HepG2 (cell line): Measurements from ENCODE around the gene P2RX3. TPM values are rescaled to one million over a fixed set of nuclear protein-coding genes. Genes with fewer than 3 reads are reported as not detected.

ENCODE experiments used
- ATAC-seq: fragments of 200-7000 bp; cut with Tn5 transposase; 3 replicates; pipeline ENCODE4 v1.9.1; 2020; ENCODE audit warnings: mild to moderate bottlenecking, moderate library complexity
- BruUV-seq: library from RNA; stranded (reverse); fragments of 400-500 nt; replicated peaks from 2 replicates; lab custom pipeline; 2021; lab: Mats Ljungman, UMichigan
- CTCF ChIA-PET: fragments of 300-600 bp; formaldehyde crosslinking; extraction: SDS; loops from one replicate; lab custom pipeline; 2021; ENCODE audit warnings: low total read pairs, inconsistent platforms, low intra/inter-chr PET ratio; lab: Yijun Ruan, JAX
- POLR2A ChIA-PET: fragments of 350-600 bp; sonication (Branson Sonifier 250); formaldehyde crosslinking; loops from one replicate; lab custom pipeline; 2020; ENCODE audit warnings: antibody characterized with exemption, inconsistent platforms; lab: Yijun Ruan, JAX
- DNase-seq: peaks from one replicate; pipeline ENCODE4 v3.0.0-alpha.2; 2015; ENCODE audit warnings: low spot score
- FAIRE-seq: peaks from 3 replicates; lab custom pipeline; 2011; peaks lifted over from hg19 to GRCh38; lab: Jason Lieb, UNC
- H2AFZ ChIP-seq: one replicate; pipeline ENCODE4 v1.6.1; 2011; ENCODE audit warnings: low read length, inconsistent platforms
- H3K27ac ChIP-seq: fragments of 300-600 bp; 3 replicates; pipeline ENCODE4 v1.8.0; 2011; ENCODE audit warnings: mixed run types, mild to moderate bottlenecking, mixed read lengths, low read length, inconsistent platforms; ENCODE audit not compliant: insufficient read depth; ENCODE audit errors: extremely low read length
- H3K27me3 ChIP-seq, 2 experiments: fragments of 200-600 bp in 1 of 2; 2 replicates in 1 of 2; 3 replicates in 1 of 2; pipeline versions ENCODE4 v1.6.0 to v1.8.0; 2011; ENCODE audit warnings: low read length in 2 of 2, mild to moderate bottlenecking in 2 of 2, moderate library complexity in 2 of 2, inconsistent platforms in 1 of 2; ENCODE audit not compliant: insufficient read depth in 2 of 2, control insufficient read depth in 1 of 2
- H3K36me3 ChIP-seq, 2 experiments: fragments of 200-600 bp in 1 of 2; replicated peaks in 1 of 2; 2 replicates in 1 of 2; 3 replicates in 1 of 2; pipeline versions ENCODE4 v1.5.1 to v1.8.0; 2011; ENCODE audit warnings: low read length in 2 of 2, inconsistent platforms in 1 of 2; ENCODE audit not compliant: insufficient read depth in 2 of 2, control insufficient read depth in 1 of 2
- H3K4me1 ChIP-seq: 2 replicates; pipeline ENCODE4 v1.5.1; 2012; ENCODE audit warnings: low read length, inconsistent platforms; ENCODE audit not compliant: insufficient read depth
- H3K4me2 ChIP-seq: 2 replicates; pipeline ENCODE4 v1.6.0; 2011; ENCODE audit warnings: low read depth, low read length, inconsistent platforms
- H3K4me3 ChIP-seq, 3 experiments: fragments of 200-600 bp in 1 of 3; sonication (generic), shearing (Covaris generic) in 1 of 3; replicated peaks in 1 of 3; 2 replicates each; pipeline ENCODE4 v1.5.1; 2011 to 2016; ENCODE audit warnings: low read length in 3 of 3, inconsistent platforms in 2 of 3, low read depth in 2 of 3, mild to moderate bottlenecking in 2 of 3, control low read depth in 1 of 3, mixed read lengths in 1 of 3; ENCODE audit not compliant: insufficient read depth in 1 of 3
- H3K79me2 ChIP-seq: one replicate; pipeline ENCODE4 v1.6.1; 2011; ENCODE audit warnings: low read length, inconsistent platforms; ENCODE audit not compliant: insufficient read depth
- H3K9ac ChIP-seq: 2 replicates; pipeline ENCODE4 v1.6.0; 2011; ENCODE audit warnings: mild to moderate bottlenecking, low read depth, low read length, inconsistent platforms; ENCODE audit not compliant: insufficient read depth
- H3K9me3 ChIP-seq: 2 replicates; pipeline ENCODE4 v1.5.1; 2012; ENCODE audit warnings: mild to moderate bottlenecking, low read length
- H4K20me1 ChIP-seq: 2 replicates; pipeline ENCODE4 v1.6.0; 2011; ENCODE audit warnings: inconsistent platforms, mild to moderate bottlenecking, low read length, moderate library complexity; ENCODE audit not compliant: insufficient read depth
- ARID2 ChIP-seq: sonication (generic); formaldehyde crosslinking; IDR thresholded peaks from 2 replicates; pipeline ENCODE4 v1.8.1; 2022; ENCODE audit warnings: mild to moderate bottlenecking, missing genetic modification reagents, borderline replicate concordance
- ATAD3A ChIP-seq: sonication (generic); formaldehyde crosslinking; IDR thresholded peaks from 2 replicates; pipeline ENCODE4 v1.4.0; 2020; ENCODE audit warnings: missing genetic modification reagents
- BORCS8-MEF2B ChIP-seq: sonication (generic); formaldehyde crosslinking; IDR thresholded peaks from 2 replicates; pipeline ENCODE4 v1.8.0; 2022; ENCODE audit warnings: mild to moderate bottlenecking, missing genetic modification reagents
- BRD4 ChIP-seq: sonication (generic); formaldehyde crosslinking; IDR thresholded peaks from 2 replicates; pipeline ENCODE4 v1.4.0; 2020; ENCODE audit warnings: missing genetic modification reagents
- CENPX ChIP-seq: sonication (generic); formaldehyde crosslinking; IDR thresholded peaks from 2 replicates; pipeline ENCODE4 v1.9.0; 2021; ENCODE audit warnings: mild to moderate bottlenecking, missing genetic modification reagents, moderate library complexity
- ELF1 ChIP-seq: sonication (generic); formaldehyde crosslinking; IDR thresholded peaks from 2 replicates; pipeline ENCODE4 v1.4.0; 2020; ENCODE audit warnings: missing genetic modification reagents
- FOXO1 ChIP-seq: sonication (generic); formaldehyde crosslinking; IDR thresholded peaks from 2 replicates; pipeline ENCODE4 v1.4.0; 2020; ENCODE audit warnings: missing genetic modification reagents
- HOXA9 ChIP-seq: sonication (generic); formaldehyde crosslinking; IDR thresholded peaks from 2 replicates; pipeline ENCODE4 v1.8.1; 2022; ENCODE audit warnings: missing genetic modification reagents, mild to moderate bottlenecking, moderate library complexity, borderline replicate concordance
- HOXD1 ChIP-seq: sonication (generic); formaldehyde crosslinking; IDR thresholded peaks from 2 replicates; pipeline ENCODE4 v1.5.0; 2020; ENCODE audit warnings: missing genetic modification reagents
- ISL2 ChIP-seq: sonication (generic); formaldehyde crosslinking; IDR thresholded peaks from 2 replicates; pipeline ENCODE4 v1.5.0; 2020; ENCODE audit warnings: missing genetic modification reagents
- JUNB ChIP-seq: sonication (generic); formaldehyde crosslinking; IDR thresholded peaks from 2 replicates; pipeline ENCODE4 v1.8.0; 2022; ENCODE audit warnings: missing genetic modification reagents, mild to moderate bottlenecking, borderline replicate concordance
- KLF9 ChIP-seq: IDR thresholded peaks from 2 replicates; pipeline ENCODE4 v1.6.1; 2016; ENCODE audit warnings: low read depth
- MIXL1 ChIP-seq: IDR thresholded peaks from 2 replicates; pipeline ENCODE4 v1.6.1; 2016
- NCOA2 ChIP-seq: sonication (generic); formaldehyde crosslinking; IDR thresholded peaks from 2 replicates; pipeline ENCODE4 v1.8.0; 2022; ENCODE audit warnings: inconsistent platforms
- NR1H2 ChIP-seq: sonication (generic); formaldehyde crosslinking; IDR thresholded peaks from 2 replicates; pipeline ENCODE4 v1.8.1; 2022; ENCODE audit warnings: low read depth, missing genetic modification reagents, borderline replicate concordance
- SRSF9 ChIP-seq: fragments of 200-400 bp; formaldehyde crosslinking; IDR thresholded peaks from 2 replicates; pipeline ENCODE4 v1.6.1; 2018; ENCODE audit warnings: borderline replicate concordance, mild to moderate bottlenecking, low read depth, low read length; ENCODE audit not compliant: insufficient read depth, poor library complexity, severe bottlenecking
- ZNF343 ChIP-seq: sonication (generic); formaldehyde crosslinking; IDR thresholded peaks from 2 replicates; pipeline ENCODE4 v1.4.0; 2020; ENCODE audit warnings: mild to moderate bottlenecking, missing genetic modification reagents
- ZNF75D ChIP-seq: sonication (generic); formaldehyde crosslinking; IDR thresholded peaks from 2 replicates; pipeline ENCODE4 v1.8.1; 2023; ENCODE audit warnings: missing genetic modification reagents, mild to moderate bottlenecking, borderline replicate concordance
- ZNF788 ChIP-seq: sonication (generic); formaldehyde crosslinking; IDR thresholded peaks from 2 replicates; pipeline ENCODE4 v1.5.0; 2020; ENCODE audit warnings: mild to moderate bottlenecking, missing genetic modification reagents, borderline replicate concordance
- WGBS: methylation state at CpG from one replicate; pipeline ENCODE4 v1.1.6; 2017; ENCODE audit warnings: low lambda C conversion rate; 5-methylcytosine and 5-hydroxymethylcytosine counted together
- in situ Hi-C: cut with HindIII; loops from 2 replicates; pipeline ENCODE4 v1.10.0; 2017; ENCODE audit warnings: low pct_unique_long_range_greater_than_20kb; ENCODE audit not compliant: extremely low pct_ligation_motif_present
- intact Hi-C: fragments of 100-400 bp; cut with micrococcal nuclease; formaldehyde crosslinking; loops from one replicate; pipeline ENCODE4 v1.10.0; 2022; ENCODE audit not compliant: unreplicated experiment
- polyA plus RNA-seq, 8 experiments: library from polyadenylated mRNA; depleted of rRNA in 3 of 8; stranded (reverse) in 7 of 8; unstranded in 1 of 8; fragments of >200 nt; fragmentation: Illumina TruSeq in 4 of 8; extraction: Trizol in 4 of 8; gene quantifications; 2 replicates each; pipeline versions ENCODE4 v1.2.1 to v1.2.3, GENCODE V29; 2011 to 2016; ENCODE audit warnings: low read depth in 4 of 8, missing spikeins in 1 of 8, mixed read lengths in 1 of 8; ENCODE audit not compliant: insufficient read depth in 1 of 8
- total RNA-seq, 5 experiments: library from RNA; depleted of rRNA; stranded (reverse); fragments of >200 nt; fragmentation: Illumina TruSeq; extraction: Trizol; gene quantifications; 2 replicates each; pipeline ENCODE4 v1.2.3, GENCODE V29; 2016; ENCODE audit warnings: low read depth in 1 of 5
- TF ChIP-seq, protein P1 (sequence below): sonication (generic); formaldehyde crosslinking; IDR thresholded peaks from 2 replicates; pipeline ENCODE4 v1.8.1; 2023; ENCODE audit warnings: mild to moderate bottlenecking, missing genetic modification reagents

Gene P2RX3
- total and polyA plus RNA-seq, 2 of the 13 experiments (the other 11 are each of a cell fraction or from before 2014, with no cell fraction given): 0.08 TPM; not detected in 1

DNA sequence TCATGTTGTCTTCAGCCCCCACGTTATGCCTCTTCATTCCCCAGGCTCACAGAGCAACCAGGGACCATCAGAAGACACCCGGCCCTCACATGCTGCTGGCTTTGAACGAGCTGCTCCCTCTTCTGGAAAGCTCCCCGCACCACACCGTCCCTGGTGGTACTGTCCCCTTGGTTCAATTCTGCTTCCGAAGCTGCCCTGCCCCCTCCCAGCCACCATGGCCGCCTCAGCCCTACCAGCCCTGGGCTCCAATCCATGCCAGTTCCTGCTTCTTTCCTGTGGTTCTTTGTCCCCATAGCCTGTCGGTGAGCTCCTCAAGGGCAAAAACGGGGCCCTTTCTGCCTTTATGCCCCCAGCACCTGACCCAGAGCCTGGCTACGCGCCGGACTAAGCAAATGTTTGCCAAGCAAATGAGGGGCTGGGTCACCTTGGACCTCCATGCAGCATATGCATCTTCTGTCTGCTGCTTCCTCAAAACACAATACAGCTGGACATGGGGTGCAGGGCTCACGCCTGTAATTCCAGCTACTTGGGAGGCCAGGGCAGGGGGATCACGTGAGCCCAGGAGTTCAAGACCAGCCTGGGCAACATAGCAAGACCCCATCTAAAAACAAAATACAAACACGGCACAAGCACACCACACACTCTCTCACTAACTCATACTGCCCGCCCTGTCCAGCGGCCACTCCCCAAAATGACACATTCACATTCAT is 34.7 kb upstream of the P2RX3 start (continued):
- no peak for TF ChIP-seq BORCS8-MEF2B (CRISPR knock-in tag)

DNA sequence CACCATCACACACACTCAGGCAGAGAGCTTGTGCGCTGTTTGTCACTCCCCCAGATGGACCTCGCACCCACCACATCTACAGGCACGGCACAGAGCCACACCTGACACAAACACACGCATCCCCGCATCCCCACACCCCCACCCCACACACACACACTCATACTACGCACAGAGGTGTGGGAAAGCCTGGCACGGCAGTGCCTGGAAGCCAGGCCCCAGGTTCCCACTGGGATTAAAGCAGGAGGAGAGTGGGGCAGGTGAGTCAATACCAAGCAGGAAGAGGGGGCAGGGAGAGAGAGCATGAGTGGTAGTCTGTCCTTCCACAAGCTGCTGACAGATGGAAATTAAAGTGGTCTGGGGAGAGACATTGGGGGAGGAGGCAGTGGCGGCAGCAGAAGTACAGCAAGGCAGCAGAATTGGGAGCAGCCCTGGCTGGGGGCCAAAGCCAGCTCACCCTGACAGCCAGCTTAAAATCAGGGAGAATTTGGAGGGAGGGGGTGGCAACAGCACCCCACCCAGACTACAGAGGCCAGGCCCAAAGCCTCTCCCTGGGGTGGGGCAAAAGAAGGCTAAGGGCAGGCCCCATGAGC is 34.1 kb upstream of the P2RX3 start:
- H3K27ac ChIP-seq: no peak overlapping the region
- in situ Hi-C loops: no loop called here
- peaks cover 16 to 43% of the 10 kb centered on the region in 2 experiments; a peak in 4 of 5 replicates for H3K36me3 ChIP-seq
- WGBS: 87% methylated on average over 8 of the region's 8 CpGs
- H3K27me3 ChIP-seq: no peaks in the 10 kb centered on the region
- POLR2A ChIA-PET: interaction anchor here (0.6 kb wide), 1 partner anchor 9 kb away, joined by 3 read pairs; no protein-coding TSS in a partner anchor
- CTCF ChIA-PET: no interaction called here
- ATAC-seq (no peak), FAIRE-seq (no peak), DNase-seq (no peak)
- H3K9me3 ChIP-seq: peaks cover 6% of the 10 kb centered on the region; the same call in 1 of the 2 replicates
- intact Hi-C loops: no loop called here
- no TSS peak for BruUV-seq
- H3K4me3 ChIP-seq: no peak overlapping the region
- no peak for TF ChIP-seq ZNF75D
- no peak for TF ChIP-seq ELF1 (CRISPR knock-in tag)
- TF ChIP-seq CENPX (CRISPR knock-in tag): no peak
- TF ChIP-seq SRSF9: no peak
- TF ChIP-seq, protein P1, sequence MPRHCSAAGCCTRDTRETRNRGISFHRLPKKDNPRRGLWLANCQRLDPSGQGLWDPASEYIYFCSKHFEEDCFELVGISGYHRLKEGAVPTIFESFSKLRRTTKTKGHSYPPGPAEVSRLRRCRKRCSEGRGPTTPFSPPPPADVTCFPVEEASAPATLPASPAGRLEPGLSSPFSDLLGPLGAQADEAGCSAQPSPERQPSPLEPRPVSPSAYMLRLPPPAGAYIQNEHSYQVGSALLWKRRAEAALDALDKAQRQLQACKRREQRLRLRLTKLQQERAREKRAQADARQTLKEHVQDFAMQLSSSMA (CRISPR knock-in tag): no peak
- no peak for TF ChIP-seq HOXD1 (CRISPR knock-in tag)
- no peak for TF ChIP-seq ARID2
- TF ChIP-seq FOXO1 (CRISPR knock-in tag): no peak
- TF ChIP-seq ZNF343 (CRISPR knock-in tag): no peak
- no peak for TF ChIP-seq KLF9
- no peak for TF ChIP-seq NCOA2 (CRISPR knock-in tag)
- no peak for TF ChIP-seq NR1H2 (CRISPR knock-in tag)
- no peak for TF ChIP-seq ISL2
- no peak for TF ChIP-seq HOXA9 (CRISPR knock-in tag)
- TF ChIP-seq ATAD3A (CRISPR knock-in tag): no peak
- TF ChIP-seq ZNF788 (CRISPR knock-in tag): no peak
- TF ChIP-seq MIXL1: no peak
- no peak for TF ChIP-seq BRD4 (CRISPR knock-in tag)
- TF ChIP-seq JUNB (CRISPR knock-in tag): no peak
- no peak overlapping the region for H3K9ac ChIP-seq
- no peak overlapping the region for H3K4me2 ChIP-seq
- peaks cover 59% of the 10 kb centered on the region for H3K4me1 ChIP-seq
- H2AFZ ChIP-seq: no peak overlapping the region
- peaks cover 6% of the 10 kb centered on the region for H3K79me2 ChIP-seq
- no peaks in the 10 kb centered on the region for H4K20me1 ChIP-seq
